Upper lobe of left lung (tissue), 4 donors: ENCODE measurements around the gene MYLK2.

Experiments used
- CTCF ChIP-seq, 6 experiments: fragments of 450-650 bp in 4 of 6; fragments of 200-600 bp in 2 of 6; sonication (generic) in 2 of 6; IDR thresholded peaks; one replicate each; pipeline ENCODE4 v1.5.1; 2016 to 2019; ENCODE audit warnings: antibody characterized with exemption in 6 of 6
- EP300 ChIP-seq, 4 donors: sonication (generic); formaldehyde crosslinking; IDR thresholded peaks; one replicate each; pipeline ENCODE4 v1.5.1; 2017; ENCODE audit warnings: antibody characterized with exemption in 4 of 4, control low read depth in 2 of 4
- POLR2A ChIP-seq, 4 donors: fragments of 450-650 bp; IDR thresholded peaks; one replicate each; pipeline ENCODE4 v1.5.1; 2016 to 2017; ENCODE audit warnings: antibody characterized with exemption in 4 of 4, mild to moderate bottlenecking in 2 of 4
- POLR2AphosphoS5 ChIP-seq, 2 donors: sonication (generic); formaldehyde crosslinking; IDR thresholded peaks; one replicate each; pipeline ENCODE4 v1.5.1; 2017; ENCODE audit warnings: antibody characterized with exemption in 2 of 2

GRCh38 chr20:31838646-31839292, 19.6 kb downstream of the MYLK2 start:
- TF ChIP-seq CTCF (IDR thresholded peaks at IDR 0.05) = no peak
- TF ChIP-seq POLR2AphosphoS5 (IDR thresholded peaks at IDR 0.05) = no peak
- no peak for TF ChIP-seq POLR2A (IDR thresholded peaks at IDR 0.05)
- TF ChIP-seq EP300 (IDR thresholded peaks at IDR 0.05) = no peak
